Neural progenitor cell (in vitro differentiated cells): ENCODE results near the gene GDF15.

ENCODE experiments used
- EZH2 ChIP-seq: fragments of 200-600 bp; sonication (generic); IDR thresholded peaks from 2 replicates; pipeline ENCODE4 v1.6.1; 2017; ENCODE audit warnings: antibody characterized with exemption, mild to moderate bottlenecking, moderate library complexity
- EZH2phosphoT487 ChIP-seq: fragments of 200-600 bp; sonication (generic); IDR thresholded peaks from 2 replicates; pipeline ENCODE4 v1.6.1; 2017; ENCODE audit warnings: antibody characterized with exemption
- TF ChIP-seq, protein P1 (sequence below): fragments of 200-600 bp; sonication (generic); IDR thresholded peaks from 2 replicates; pipeline ENCODE4 v1.5.1; 2017; ENCODE audit warnings: antibody characterized with exemption, mild to moderate bottlenecking

DNA sequence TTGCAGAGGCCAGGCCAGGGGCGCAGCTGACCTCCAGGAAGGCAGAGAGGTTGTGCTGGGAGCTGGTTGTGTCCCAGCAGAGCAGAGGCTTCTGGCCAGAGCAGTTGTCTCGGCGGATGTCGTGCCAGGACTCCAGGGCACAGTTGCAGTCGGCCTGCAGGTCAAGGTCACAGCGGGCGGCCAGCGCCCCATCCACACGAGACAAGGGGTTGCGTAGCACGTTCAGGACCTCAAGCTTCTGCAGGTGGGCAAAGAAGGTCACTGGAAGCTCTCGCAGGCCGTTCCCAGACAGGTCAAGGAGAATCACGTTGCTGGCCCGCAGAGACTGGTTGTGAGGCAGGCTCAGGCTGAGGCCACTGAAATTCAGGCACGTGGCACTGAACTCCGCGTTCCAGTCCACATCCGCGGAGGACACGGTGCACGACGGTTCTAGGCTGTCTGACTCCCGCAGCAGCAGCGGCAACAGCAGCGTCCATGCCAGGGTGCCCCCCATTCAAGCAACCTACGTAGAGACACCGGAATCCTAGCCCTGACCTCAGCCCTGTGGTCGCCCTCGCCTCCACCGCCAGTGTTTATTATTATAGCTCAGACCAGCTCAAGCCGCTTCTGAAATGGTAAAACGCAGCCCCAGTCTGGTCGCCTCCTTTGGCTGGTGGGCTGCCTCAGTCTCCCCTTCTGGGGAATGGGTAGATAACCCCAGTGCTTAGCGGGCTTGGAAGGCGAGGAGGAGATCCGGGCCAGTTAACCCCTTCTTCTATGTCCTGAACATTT, 10.7 kb downstream of the GDF15 start:
- TF ChIP-seq, protein P1, sequence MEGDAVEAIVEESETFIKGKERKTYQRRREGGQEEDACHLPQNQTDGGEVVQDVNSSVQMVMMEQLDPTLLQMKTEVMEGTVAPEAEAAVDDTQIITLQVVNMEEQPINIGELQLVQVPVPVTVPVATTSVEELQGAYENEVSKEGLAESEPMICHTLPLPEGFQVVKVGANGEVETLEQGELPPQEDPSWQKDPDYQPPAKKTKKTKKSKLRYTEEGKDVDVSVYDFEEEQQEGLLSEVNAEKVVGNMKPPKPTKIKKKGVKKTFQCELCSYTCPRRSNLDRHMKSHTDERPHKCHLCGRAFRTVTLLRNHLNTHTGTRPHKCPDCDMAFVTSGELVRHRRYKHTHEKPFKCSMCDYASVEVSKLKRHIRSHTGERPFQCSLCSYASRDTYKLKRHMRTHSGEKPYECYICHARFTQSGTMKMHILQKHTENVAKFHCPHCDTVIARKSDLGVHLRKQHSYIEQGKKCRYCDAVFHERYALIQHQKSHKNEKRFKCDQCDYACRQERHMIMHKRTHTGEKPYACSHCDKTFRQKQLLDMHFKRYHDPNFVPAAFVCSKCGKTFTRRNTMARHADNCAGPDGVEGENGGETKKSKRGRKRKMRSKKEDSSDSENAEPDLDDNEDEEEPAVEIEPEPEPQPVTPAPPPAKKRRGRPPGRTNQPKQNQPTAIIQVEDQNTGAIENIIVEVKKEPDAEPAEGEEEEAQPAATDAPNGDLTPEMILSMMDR: no peak
- TF ChIP-seq EZH2 (no peak), EZH2phosphoT487 (no peak)
